GM10248 (cell line): ENCODE results near the gene CCR5.
"Not testable (repeated sequence)": the region's sequence is repeated elsewhere in the genome, so short reads cannot be mapped to it uniquely, and the experiment has no call there.

ENCODE experiments used
- CTCF ChIA-PET: fragments of 300-600 bp; sonication (Branson Sonifier 250); formaldehyde crosslinking; extraction: SDS; loops from one replicate; lab custom pipeline; 2021; ENCODE audit warnings: antibody characterized with exemption; lab: Yijun Ruan, JAX
- POLR2A ChIA-PET: fragments of 350-650 bp; sonication (Branson Sonifier 250); formaldehyde crosslinking; extraction: SDS; loops from one replicate; lab custom pipeline; 2020; ENCODE audit warnings: antibody characterized with exemption; lab: Yijun Ruan, JAX
- DNase-seq: peaks from one replicate; pipeline ENCODE4 v3.0.0; 2012; ENCODE audit errors: extremely low spot score
- TF ChIP-seq, protein P1 (sequence below): IDR thresholded peaks from 2 replicates; pipeline ENCODE4 v1.5.1; 2012; ENCODE audit warnings: mild to moderate bottlenecking, low read depth; ENCODE audit errors: extremely low read depth, missing control alignments, control extremely low read depth

The CCR5 gene

DNA sequence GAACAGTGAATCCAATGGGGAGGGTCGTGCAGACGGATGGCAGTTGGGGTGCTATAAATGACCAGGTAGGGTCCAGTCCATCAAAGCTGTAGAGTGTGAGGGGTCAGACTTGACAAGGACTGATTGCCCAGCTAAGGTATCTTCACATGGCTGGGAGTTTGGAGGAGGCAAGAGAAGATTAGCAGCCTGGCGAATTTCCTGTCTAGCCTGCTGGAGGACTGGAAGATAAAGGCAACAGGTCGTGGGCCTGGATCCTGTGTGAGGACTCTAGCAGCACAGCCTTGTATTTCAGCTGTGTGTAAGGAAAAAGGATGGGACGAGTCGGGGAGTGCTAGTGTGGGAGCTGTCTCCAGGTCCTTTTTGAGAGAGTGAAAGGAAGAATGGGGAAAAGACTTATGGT is 18.6 kb downstream of the CCR5 start:
- ChIA-PET POLR2A (interaction anchor here (0.6 kb wide), 1 partner anchor 305 kb away, joined by 5 read pairs; no protein-coding TSS in a partner anchor), CTCF (interaction anchor here (2.3 kb wide), 1 partner anchor 11 kb away, joined by 10 read pairs; no protein-coding TSS in a partner anchor)
- TF ChIP-seq, protein P1, sequence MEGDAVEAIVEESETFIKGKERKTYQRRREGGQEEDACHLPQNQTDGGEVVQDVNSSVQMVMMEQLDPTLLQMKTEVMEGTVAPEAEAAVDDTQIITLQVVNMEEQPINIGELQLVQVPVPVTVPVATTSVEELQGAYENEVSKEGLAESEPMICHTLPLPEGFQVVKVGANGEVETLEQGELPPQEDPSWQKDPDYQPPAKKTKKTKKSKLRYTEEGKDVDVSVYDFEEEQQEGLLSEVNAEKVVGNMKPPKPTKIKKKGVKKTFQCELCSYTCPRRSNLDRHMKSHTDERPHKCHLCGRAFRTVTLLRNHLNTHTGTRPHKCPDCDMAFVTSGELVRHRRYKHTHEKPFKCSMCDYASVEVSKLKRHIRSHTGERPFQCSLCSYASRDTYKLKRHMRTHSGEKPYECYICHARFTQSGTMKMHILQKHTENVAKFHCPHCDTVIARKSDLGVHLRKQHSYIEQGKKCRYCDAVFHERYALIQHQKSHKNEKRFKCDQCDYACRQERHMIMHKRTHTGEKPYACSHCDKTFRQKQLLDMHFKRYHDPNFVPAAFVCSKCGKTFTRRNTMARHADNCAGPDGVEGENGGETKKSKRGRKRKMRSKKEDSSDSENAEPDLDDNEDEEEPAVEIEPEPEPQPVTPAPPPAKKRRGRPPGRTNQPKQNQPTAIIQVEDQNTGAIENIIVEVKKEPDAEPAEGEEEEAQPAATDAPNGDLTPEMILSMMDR, result no peak
- DNase-seq, result no peak

DNA sequence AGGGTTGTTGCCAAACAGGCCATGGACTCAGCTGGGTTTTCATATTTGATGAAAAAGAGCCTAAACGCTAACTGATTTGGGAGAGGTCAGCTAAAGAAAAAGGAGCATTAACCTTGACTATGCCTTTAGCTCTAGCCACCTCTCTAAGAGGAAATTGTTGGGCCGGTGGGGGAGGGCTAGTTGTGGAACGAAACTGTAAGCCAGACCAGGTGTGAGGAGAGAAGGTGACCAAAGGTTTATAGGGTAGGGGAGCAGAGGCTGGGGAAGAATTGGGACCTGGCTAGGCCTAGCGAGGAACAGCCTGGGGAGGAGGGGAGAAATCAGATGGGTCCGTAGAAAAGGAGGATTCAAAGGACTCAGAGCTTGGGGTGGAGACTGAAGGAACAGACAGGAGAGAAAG is 20.8 kb downstream of the CCR5 start:
- CTCF ChIA-PET, result interaction anchor here (1.2 kb wide), 1 partner anchor 9 kb away, joined by 3 read pairs; no protein-coding TSS in a partner anchor
- POLR2A ChIA-PET, DNase-seq: not testable (repeated sequence)

DNA sequence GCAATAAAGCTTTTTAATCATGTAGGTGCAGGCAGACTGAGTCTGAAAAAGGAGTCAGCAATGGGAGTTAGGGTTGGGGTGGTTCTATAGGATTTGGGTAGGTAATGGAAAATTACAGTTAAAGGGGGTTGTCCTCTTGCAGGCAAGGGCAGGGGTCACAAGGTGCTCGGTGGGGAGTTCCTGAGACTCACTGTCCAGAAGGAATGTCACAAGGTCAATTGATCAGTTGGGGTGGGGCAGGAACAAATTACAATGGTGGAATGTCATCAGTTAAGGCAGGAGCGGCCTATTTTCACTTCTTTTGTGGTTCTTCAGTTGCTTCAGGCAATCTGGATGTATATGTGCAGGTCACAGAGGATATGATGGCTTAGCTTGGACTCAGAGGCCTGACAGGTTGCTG is 22.3 kb downstream of the CCR5 start:
- TF ChIP-seq, protein P1, result no peak
- ChIA-PET POLR2A (no interaction called here), CTCF (no interaction called here)
- DNase-seq, result no peak

DNA sequence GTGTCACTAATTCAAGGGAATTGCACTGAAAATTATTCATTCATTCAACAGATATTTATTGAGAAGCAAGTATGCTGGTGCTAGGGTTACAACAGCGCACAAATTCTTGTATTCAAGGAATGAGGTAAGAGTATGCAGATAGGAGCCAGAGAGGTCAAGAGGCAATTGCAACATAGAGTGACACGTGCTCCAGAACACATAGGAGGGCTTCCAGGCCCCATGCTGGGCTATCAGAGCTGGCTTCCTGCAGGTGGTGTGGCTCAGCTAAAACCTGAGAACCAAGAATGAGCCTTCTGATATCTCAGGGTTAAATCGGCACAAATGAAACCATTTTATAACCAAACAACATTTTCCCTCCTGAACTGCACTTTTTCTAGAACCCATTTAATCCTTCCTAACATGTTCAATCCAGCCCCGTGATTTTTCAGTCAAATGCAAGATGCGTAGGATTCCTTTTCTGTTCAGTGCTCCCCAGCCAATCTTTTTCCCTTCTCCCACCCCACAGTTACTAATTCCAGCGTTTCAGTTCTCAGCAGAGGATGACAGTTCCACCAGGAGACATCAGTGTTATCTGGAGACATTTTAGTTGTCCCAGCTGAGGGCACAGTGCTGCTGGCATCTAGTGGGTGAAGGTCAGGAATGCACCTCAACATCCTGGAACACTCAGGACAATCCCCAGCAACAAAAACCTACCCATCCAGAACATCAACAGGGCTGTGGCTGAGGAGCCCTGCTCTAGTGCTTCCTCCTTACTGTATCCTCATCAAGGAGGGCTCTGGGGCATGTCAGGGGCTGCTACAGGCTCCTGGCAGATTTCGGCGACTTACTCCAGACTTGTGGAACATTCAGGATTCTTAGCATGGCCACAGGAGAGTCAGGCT is 23.0 kb downstream of the CCR5 start:
- CTCF ChIA-PET, result interaction anchor here (1.2 kb wide), 1 partner anchor 11 kb away, joined by 3 read pairs; no protein-coding TSS in a partner anchor

DNA sequence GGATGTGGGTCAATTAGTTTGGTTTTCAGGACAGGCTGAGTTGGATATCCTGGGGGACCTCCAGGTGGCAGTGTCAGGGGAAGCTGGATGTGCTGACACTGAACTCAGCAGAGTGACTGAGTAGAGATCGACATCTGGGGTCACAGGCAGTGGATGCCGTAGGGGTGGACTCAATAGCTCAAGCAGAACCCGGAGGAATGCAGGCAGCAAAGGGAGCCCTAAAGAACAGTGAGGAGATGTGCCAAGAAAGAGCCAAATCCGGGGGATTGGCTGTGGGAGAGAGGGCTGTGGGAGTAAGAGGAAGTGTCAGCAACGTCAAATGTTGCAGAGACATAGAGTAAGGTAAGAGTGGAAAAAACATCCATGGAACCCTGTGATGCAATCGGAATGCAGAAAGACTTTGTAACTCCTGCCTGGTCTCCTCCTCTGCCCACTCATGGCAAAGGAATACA is 24.5 kb downstream of the CCR5 start:
- DNase-seq, result no peak

More for the DNA sequence above, 23.0 kb downstream of the CCR5 start:
- DNase-seq, result no peak
- POLR2A ChIA-PET, result no interaction called here
- TF ChIP-seq, protein P1, result no peak

DNA sequence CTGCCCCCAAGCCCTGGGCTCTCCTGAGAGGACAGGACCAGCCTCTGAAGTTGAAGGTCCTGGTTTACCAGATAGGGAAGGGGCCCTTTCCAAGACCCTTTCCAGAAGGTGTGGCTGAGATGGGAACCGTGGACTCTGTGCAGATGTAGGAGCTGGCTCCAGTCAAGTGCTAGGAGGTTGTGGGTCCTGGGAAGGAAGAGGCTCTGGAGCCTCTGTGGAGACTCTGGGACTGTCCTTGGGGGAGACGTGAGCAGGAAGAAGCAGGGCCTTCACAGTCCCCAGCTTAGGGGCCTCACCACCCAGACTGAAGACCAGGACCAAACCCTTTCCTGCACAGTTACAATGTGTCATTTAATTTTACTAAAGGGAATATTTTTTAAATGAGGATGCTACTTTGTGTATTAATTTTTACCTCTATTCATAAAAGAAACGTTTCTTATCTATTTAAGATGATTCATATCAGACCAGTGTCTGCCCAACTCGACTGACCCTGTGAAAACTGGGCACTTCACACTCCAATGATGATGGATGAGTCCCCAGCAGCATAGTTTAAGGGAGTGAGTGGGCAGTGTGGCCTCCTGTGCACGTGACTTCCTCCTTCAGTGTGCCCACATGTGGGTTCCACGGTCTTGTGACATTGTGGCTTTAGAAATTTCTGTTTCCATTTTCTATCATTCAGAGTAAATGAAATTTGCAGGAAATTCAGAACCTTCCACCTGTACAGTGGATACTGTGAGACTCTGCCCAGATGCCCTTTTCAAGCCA is 25.2 kb downstream of the CCR5 start:
- ChIA-PET POLR2A (no interaction called here), CTCF (no interaction called here)
- no peak for DNase-seq
- TF ChIP-seq, protein P1, result no peak

More for the DNA sequence above, 24.5 kb downstream of the CCR5 start:
- POLR2A ChIA-PET, result no interaction called here
- CTCF ChIA-PET, result no interaction called here
- TF ChIP-seq, protein P1, result peak; percentile 30
